OCI-LY7 (cell line): ENCODE data around the gene ZCCHC4. TPM values are rescaled to one million over a fixed set of nuclear protein-coding genes. Genes with fewer than 3 reads are reported as not detected.

Experiments used
- BruUV-seq: library from RNA; stranded (reverse); fragments of 400-500 nt; replicated peaks from 2 replicates; lab custom pipeline; 2021; lab: Mats Ljungman, UMichigan
- CTCF ChIA-PET: fragments of 300-600 bp; sonication (Branson Sonifier 250); formaldehyde crosslinking; loops from one replicate; lab custom pipeline; 2022; ENCODE audit warnings: antibody characterized with exemption; ENCODE audit not compliant: unreplicated experiment; lab: Charles Lee
- POLR2A ChIA-PET: fragments of 300-600 bp; sonication (Branson Sonifier 250); formaldehyde crosslinking; loops from one replicate; lab custom pipeline; 2022; ENCODE audit warnings: antibody characterized with exemption; lab: Charles Lee
- DNase-seq: peaks from one replicate; pipeline ENCODE4 v3.0.0-alpha.2; 2015; ENCODE audit warnings: low spot score
- H2AFZ ChIP-seq: fragments of 200-600 bp; sonication (generic), shearing (Covaris generic); 2 replicates; pipeline ENCODE4 v1.6.1; 2014; ENCODE audit warnings: mild to moderate bottlenecking, antibody characterized with exemption, low read length, moderate library complexity
- H3K27ac ChIP-seq: fragments of 200-600 bp; sonication (generic); 2 replicates; pipeline ENCODE4 v1.5.1; 2014; ENCODE audit warnings: mixed run types, low read depth, mild to moderate bottlenecking, moderate library complexity, low read length, inconsistent platforms; ENCODE audit not compliant: poor library complexity, severe bottlenecking
- H3K36me3 ChIP-seq: fragments of 200-600 bp; sonication (generic); 2 replicates; pipeline ENCODE4 v1.6.1; 2014; ENCODE audit warnings: mild to moderate bottlenecking, antibody characterized with exemption, low read length, moderate library complexity, mixed read lengths; ENCODE audit not compliant: insufficient read depth
- H3K4me1 ChIP-seq: fragments of 200-600 bp; sonication (generic); 2 replicates; pipeline ENCODE4 v1.5.1; 2014; ENCODE audit warnings: mild to moderate bottlenecking, low read length; ENCODE audit not compliant: insufficient read depth, poor library complexity, severe bottlenecking
- H3K4me2 ChIP-seq: fragments of 200-600 bp; sonication (generic); 2 replicates; pipeline ENCODE4 v1.6.1; 2014; ENCODE audit warnings: mild to moderate bottlenecking, low read length
- H3K4me3 ChIP-seq: fragments of 200-600 bp; sonication (generic); 2 replicates; pipeline ENCODE4 v1.5.1; 2014; ENCODE audit warnings: mild to moderate bottlenecking, low read depth, low read length; ENCODE audit not compliant: poor library complexity, severe bottlenecking
- H3K79me2 ChIP-seq: fragments of 200-600 bp; sonication (generic); 2 replicates; pipeline ENCODE4 v1.6.1; 2016; ENCODE audit warnings: low read depth, mild to moderate bottlenecking, low read length, moderate library complexity, mixed read lengths; ENCODE audit not compliant: insufficient read depth
- H3K9me2 ChIP-seq: fragments of 200-600 bp; sonication (generic); 2 replicates; pipeline ENCODE4 v1.6.1; 2016; ENCODE audit warnings: mild to moderate bottlenecking, low read length, mixed read lengths; ENCODE audit not compliant: insufficient read depth
- H3K9me3 ChIP-seq: fragments of 200-600 bp; sonication (generic); 2 replicates; pipeline ENCODE4 v1.6.1; 2014; ENCODE audit warnings: mild to moderate bottlenecking, mixed run types, low read length, mixed read lengths
- H4K20me1 ChIP-seq: fragments of 200-600 bp; sonication (generic); 2 replicates; pipeline ENCODE4 v1.6.1; 2014; ENCODE audit warnings: mild to moderate bottlenecking, antibody characterized with exemption, low read length, moderate library complexity, mixed read lengths; ENCODE audit not compliant: insufficient read depth
- CTCF ChIP-seq: fragments of 200-600 bp; sonication (generic); conservative IDR thresholded peaks from 2 replicates; pipeline ENCODE4 v1.5.1; 2014; ENCODE audit warnings: mild to moderate bottlenecking, antibody characterized with exemption, low read length, moderate library complexity, mixed read lengths
- EZH2phosphoT487 ChIP-seq: fragments of 200-600 bp; sonication (generic); IDR thresholded peaks from 2 replicates; pipeline ENCODE4 v1.6.1; 2018; ENCODE audit warnings: low read depth, borderline replicate concordance, mild to moderate bottlenecking, mixed run types, antibody characterized with exemption, low read length, moderate library complexity, mixed read lengths
- intact Hi-C: fragments of 100-400 bp; cut with micrococcal nuclease; formaldehyde crosslinking; loops from one replicate; pipeline ENCODE4 v1.10.0; 2022; ENCODE audit not compliant: unreplicated experiment
- total RNA-seq, 2 experiments: library from RNA; depleted of rRNA in 1 of 2; stranded (reverse); fragments of >200 nt in 1 of 2; shearing (Covaris generic) in 1 of 2; gene quantifications; 2 replicates each; pipeline ENCODE4 v1.2.3, GENCODE V29; 2014 to 2022

ZCCHC4 gene
- total RNA-seq, 2 experiments from 2014 or later, result 14.9 to 15.2 TPM

GRCh38 chr4:25347971-25348370 lies 35.4 kb downstream of the ZCCHC4 start:
- CTCF ChIA-PET, result no interaction called here
- no peaks in the 10 kb centered on the region for H3K79me2 ChIP-seq

GRCh38 chr4:25350561-25350960 lies 38.0 kb downstream of the ZCCHC4 start:
- Histone ChIP-seq H2AFZ (no peak overlapping the region), H3K4me2 (no peak overlapping the region), H3K4me3 (no peak overlapping the region), H3K27ac (no peak overlapping the region), H3K36me3 (peaks cover 25% of the 10 kb centered on the region; the same call in 1 of the 2 replicates), H3K9me3 (no peaks in the 10 kb centered on the region), H3K9me2 (no peaks in the 10 kb centered on the region), H4K20me1 (no peaks in the 10 kb centered on the region), H3K79me2 (no peaks in the 10 kb centered on the region), H3K4me1 (no peaks in the 10 kb centered on the region)
- ChIA-PET CTCF (no interaction called here), POLR2A (interaction anchor here (0.6 to 1.0 kb wide), 2 partner anchors 27 to 67 kb away, joined by 3 read pairs; partner anchors contain the start of gene ANAPC4)
- BruUV-seq, result no TSS peak
- intact Hi-C loops, result no loop called here
- DNase-seq, result no peak
- TF ChIP-seq CTCF (no peak), EZH2phosphoT487 (no peak)

More at GRCh38 chr4:25347971-25348370, 35.4 kb downstream of the ZCCHC4 start:
- DNase-seq, result no peak
- Histone ChIP-seq H3K27ac (no peak overlapping the region), H3K4me2 (no peak overlapping the region), H3K9me3 (no peaks in the 10 kb centered on the region), H3K4me1 (no peaks in the 10 kb centered on the region), H3K9me2 (no peaks in the 10 kb centered on the region), H4K20me1 (no peaks in the 10 kb centered on the region), H3K4me3 (no peak overlapping the region), H3K36me3 (peaks cover 23% of the 10 kb centered on the region; the same call in 1 of the 2 replicates), H2AFZ (no peak overlapping the region)
- TF ChIP-seq EZH2phosphoT487 (no peak), CTCF (no peak)
- POLR2A ChIA-PET, result interaction anchor here (1.1 kb wide), 2 partner anchors 18 to 37 kb away, joined by 3 to 4 read pairs; no protein-coding TSS in a partner anchor
- BruUV-seq, result no TSS peak
- intact Hi-C loops, result no loop called here

DNA sequence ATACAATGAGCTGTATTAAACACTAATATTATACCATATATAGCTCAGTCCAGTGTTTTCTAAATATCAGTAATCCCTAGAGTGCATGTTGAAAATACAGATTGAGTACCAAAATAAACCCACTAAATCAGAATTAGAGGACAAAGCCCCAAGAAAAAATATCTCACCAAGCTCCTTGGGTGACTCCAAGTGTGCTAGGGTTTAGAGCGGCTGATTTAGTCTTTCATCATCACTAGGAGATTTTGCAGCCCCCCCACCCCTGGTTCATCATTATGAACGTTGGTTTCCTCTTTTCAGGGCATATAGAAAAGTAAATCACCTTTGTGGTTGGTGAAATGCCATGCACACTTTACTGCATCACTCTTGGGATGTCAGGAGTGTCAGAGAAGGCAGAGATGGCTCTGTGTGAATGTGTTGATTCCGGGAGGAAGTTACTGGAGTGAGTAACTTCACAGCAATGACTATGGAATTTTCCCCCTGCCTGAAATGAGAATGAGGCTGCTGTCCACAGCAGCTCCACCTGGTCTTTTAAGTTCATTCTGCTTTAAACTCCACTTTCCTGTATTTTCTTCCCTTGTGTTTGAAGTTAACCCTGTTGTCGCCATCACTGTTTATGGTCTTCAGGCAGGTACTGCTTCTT lies 39.3 kb downstream of the ZCCHC4 start:
- BruUV-seq, result no TSS peak
- Histone ChIP-seq H3K9me2 (no peaks in the 10 kb centered on the region), H3K27ac (no peak overlapping the region), H3K9me3 (peaks cover 2% of the 10 kb centered on the region; the same call in 1 of the 2 replicates), H3K4me2 (no peak overlapping the region), H3K79me2 (no peaks in the 10 kb centered on the region), H4K20me1 (no peaks in the 10 kb centered on the region), H3K36me3 (peaks cover 31% of the 10 kb centered on the region), H2AFZ (no peak overlapping the region), H3K4me1 (no peaks in the 10 kb centered on the region), H3K4me3 (no peak overlapping the region)
- intact Hi-C loops, result no loop called here
- CTCF ChIA-PET, result no interaction called here
- no peak for DNase-seq
- POLR2A ChIA-PET, result interaction anchor here (0.9 to 1.6 kb wide), 2 partner anchors 14 to 39 kb away, joined by 3 to 5 read pairs; partner anchors contain the start of gene ZCCHC4
- TF ChIP-seq CTCF (no peak), EZH2phosphoT487 (no peak)
